NOMO-1 (cell line): ENCODE measurements around the gene SGO1.

ENCODE experiments used
- DNase-seq, 2 experiments: peaks; one replicate each; lab custom pipeline; 2025; ENCODE audit not compliant: unreplicated experiment in 2 of 2; lab: John Stamatoyannopoulos, UW

The SGO1 gene

GRCh38 chr3:20160230-20160629 is 25.8 kb downstream of the SGO1 start:
- peak; percentile 3 to 21 for DNase-seq

- DNase-seq, result no peak
Measured at GRCh38 chr3:20154928-20155327, 31.1 kb downstream of the SGO1 start.

GRCh38 chr3:20154078-20154477 is 31.9 kb downstream of the SGO1 start:
- no peak for DNase-seq

- no peak for DNase-seq
Measured at GRCh38 chr3:20148466-20148865, 37.5 kb downstream of the SGO1 start.

- DNase-seq, result no peak
Measured at GRCh38 chr3:20147361-20147760, 38.6 kb downstream of the SGO1 start.

- no peak for DNase-seq
Measured at GRCh38 chr3:20146301-20146700, 39.7 kb downstream of the SGO1 start.

GRCh38 chr3:20145874-20146273 is 40.1 kb downstream of the SGO1 start:
- DNase-seq, result no peak

- no peak for DNase-seq
Measured at GRCh38 chr3:20143519-20143918, 42.5 kb downstream of the SGO1 start.

- DNase-seq, result no peak
Measured at GRCh38 chr3:20142517-20142916, 43.5 kb downstream of the SGO1 start.

- DNase-seq, result no peak
Measured at GRCh38 chr3:20141851-20142250, 44.2 kb downstream of the SGO1 start.

- DNase-seq, result no peak
Measured at GRCh38 chr3:20141316-20141715, 44.7 kb downstream of the SGO1 start.

- DNase-seq, result peak; percentile 7 to 29
Measured at GRCh38 chr3:20140881-20141280, 45.1 kb downstream of the SGO1 start.

GRCh38 chr3:20137647-20138046 is 48.4 kb downstream of the SGO1 start:
- no peak for DNase-seq

GRCh38 chr3:20136231-20136630 is 49.8 kb downstream of the SGO1 start:
- no peak for DNase-seq

- DNase-seq, result no peak
Measured at GRCh38 chr3:20130106-20130505, 55.9 kb downstream of the SGO1 start.

GRCh38 chr3:20128358-20128757 is 57.6 kb downstream of the SGO1 start:
- DNase-seq, result no peak

- peak; percentile 50 to 96 for DNase-seq
Measured at GRCh38 chr3:20125897-20126296, 60.1 kb downstream of the SGO1 start.

GRCh38 chr3:20125289-20125688 is 60.7 kb downstream of the SGO1 start:
- no peak for DNase-seq

GRCh38 chr3:20123131-20123652 is 62.8 kb downstream of the SGO1 start:
- no peak for DNase-seq

GRCh38 chr3:20121088-20121487 is 64.9 kb downstream of the SGO1 start:
- no peak for DNase-seq
